Measurements from ENCODE around the gene NCKAP5. TPM values are rescaled to one million over a fixed set of nuclear protein-coding genes. Genes with fewer than 3 reads are reported as not detected.

The NCKAP5 gene
- total and polyA plus RNA-seq, 4 donors, result 0.57 to 2.8 (median 2.4) TPM

DNA sequence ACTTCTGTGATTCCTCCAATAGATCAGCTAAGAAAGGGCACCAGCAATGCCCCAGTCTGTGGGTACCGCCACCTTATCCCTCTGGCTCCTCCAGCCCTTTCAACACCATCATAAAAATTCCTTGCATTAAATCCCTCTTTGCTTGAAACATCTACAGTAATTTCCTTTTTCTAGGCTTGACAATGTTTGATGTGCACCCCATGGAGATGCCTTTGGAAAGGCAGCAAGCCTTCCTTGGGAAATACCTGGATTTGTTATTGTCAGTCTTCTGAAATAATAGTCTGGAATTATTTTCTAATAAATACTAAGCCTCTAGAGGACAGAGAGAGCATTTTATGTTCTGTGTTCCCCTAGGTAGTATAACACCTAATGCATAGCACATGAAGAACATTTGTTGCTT, 46.1 kb downstream of the NCKAP5 start:
- H3K36me3 ChIP-seq (ENCODE audit: control insufficient read depth in 4 of 4, insufficient read depth in 3 of 4, low read depth in 1 of 4, low read length in 3 of 4), result no peaks in the 10 kb centered on the region
- no peaks in the 10 kb centered on the region for H3K9me3 ChIP-seq (ENCODE audit: control insufficient read depth in 4 of 4, low read length in 3 of 4)
- no peak for TF ChIP-seq REST (IDR thresholded peaks at IDR 0.05)
- TF ChIP-seq FOXA2 (IDR thresholded peaks at IDR 0.05), result no peak
- TF ChIP-seq HNF4G (IDR thresholded peaks at IDR 0.05), result no peak
- TF ChIP-seq JUND (IDR thresholded peaks at IDR 0.05), result no peak
- TF ChIP-seq, protein P1, sequence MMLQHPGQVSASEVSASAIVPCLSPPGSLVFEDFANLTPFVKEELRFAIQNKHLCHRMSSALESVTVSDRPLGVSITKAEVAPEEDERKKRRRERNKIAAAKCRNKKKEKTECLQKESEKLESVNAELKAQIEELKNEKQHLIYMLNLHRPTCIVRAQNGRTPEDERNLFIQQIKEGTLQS (IDR thresholded peaks at IDR 0.05), result no peak
- TF ChIP-seq TAF1 (conservative IDR thresholded peaks at IDR 0.05), result no peak
- TF ChIP-seq, protein P2, sequence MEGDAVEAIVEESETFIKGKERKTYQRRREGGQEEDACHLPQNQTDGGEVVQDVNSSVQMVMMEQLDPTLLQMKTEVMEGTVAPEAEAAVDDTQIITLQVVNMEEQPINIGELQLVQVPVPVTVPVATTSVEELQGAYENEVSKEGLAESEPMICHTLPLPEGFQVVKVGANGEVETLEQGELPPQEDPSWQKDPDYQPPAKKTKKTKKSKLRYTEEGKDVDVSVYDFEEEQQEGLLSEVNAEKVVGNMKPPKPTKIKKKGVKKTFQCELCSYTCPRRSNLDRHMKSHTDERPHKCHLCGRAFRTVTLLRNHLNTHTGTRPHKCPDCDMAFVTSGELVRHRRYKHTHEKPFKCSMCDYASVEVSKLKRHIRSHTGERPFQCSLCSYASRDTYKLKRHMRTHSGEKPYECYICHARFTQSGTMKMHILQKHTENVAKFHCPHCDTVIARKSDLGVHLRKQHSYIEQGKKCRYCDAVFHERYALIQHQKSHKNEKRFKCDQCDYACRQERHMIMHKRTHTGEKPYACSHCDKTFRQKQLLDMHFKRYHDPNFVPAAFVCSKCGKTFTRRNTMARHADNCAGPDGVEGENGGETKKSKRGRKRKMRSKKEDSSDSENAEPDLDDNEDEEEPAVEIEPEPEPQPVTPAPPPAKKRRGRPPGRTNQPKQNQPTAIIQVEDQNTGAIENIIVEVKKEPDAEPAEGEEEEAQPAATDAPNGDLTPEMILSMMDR (IDR thresholded peaks at IDR 0.05; ENCODE audit: low read depth, low read length, missing input control), result no peak
- no peak for TF ChIP-seq RXRA (IDR thresholded peaks at IDR 0.05)
- no peak for TF ChIP-seq EGR1 (IDR thresholded peaks at IDR 0.05; ENCODE audit: low read depth in 2 of 2)
- no peak for TF ChIP-seq GABPA (IDR thresholded peaks at IDR 0.05 in 1 of 2, conservative IDR thresholded peaks at IDR 0.05 in 1 of 2)
- TF ChIP-seq, protein P3, sequence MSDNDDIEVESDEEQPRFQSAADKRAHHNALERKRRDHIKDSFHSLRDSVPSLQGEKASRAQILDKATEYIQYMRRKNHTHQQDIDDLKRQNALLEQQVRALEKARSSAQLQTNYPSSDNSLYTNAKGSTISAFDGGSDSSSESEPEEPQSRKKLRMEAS (IDR thresholded peaks at IDR 0.05), result no peak
- H3K4me3 ChIP-seq (ENCODE audit: low read depth in 1 of 3, low read length in 3 of 3), result no peak overlapping the region
- H3K27me3 ChIP-seq (ENCODE audit: control insufficient read depth in 4 of 4, insufficient read depth in 4 of 4, low read length in 3 of 4), result no peaks in the 10 kb centered on the region
- H3K27ac ChIP-seq (ENCODE audit: low read depth in 1 of 2, low read length in 2 of 2), result no peak overlapping the region
- H3K4me1 ChIP-seq (ENCODE audit: control insufficient read depth in 4 of 4, insufficient read depth in 4 of 4, low read length in 3 of 4), result no peaks in the 10 kb centered on the region
- no peak overlapping the region for H3K9ac ChIP-seq (ENCODE audit: low read depth in 1 of 2, low read length in 2 of 2)
- no peak for DNase-seq (ENCODE audit: low spot score)
- WGBS, result 94% methylated on average over 1 of the region's 1 CpG

DNA sequence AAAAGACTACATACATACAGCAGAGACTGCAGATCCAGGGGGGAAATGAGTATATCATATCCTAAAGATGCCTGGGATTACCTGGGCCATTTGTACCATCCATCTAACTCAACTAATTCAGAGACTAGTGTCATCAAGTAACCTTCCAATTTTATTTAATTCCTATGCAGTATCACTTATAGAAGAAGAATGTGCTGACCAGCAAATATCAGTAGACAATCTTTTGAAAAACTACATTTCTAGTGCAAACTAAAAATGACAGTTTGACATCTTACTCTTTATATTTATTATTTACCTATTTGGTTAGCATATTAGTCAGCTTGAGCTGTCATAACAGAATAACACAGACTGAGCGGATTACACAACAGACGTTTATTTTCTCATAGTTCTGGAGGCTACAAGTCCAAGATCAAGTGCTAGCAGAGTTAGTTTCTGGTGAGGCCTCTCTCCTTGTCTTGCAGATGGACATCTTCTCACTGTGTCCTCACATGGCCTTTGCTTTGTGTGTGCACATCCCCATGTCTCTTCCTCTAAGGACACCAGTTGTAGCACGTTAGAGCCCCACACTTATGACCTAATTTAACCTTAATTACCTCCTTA, 47.0 kb downstream of the NCKAP5 start:
- Histone ChIP-seq H3K27ac (ENCODE audit: low read depth in 1 of 2, low read length in 2 of 2) (no peak overlapping the region), H3K36me3 (ENCODE audit: control insufficient read depth in 4 of 4, insufficient read depth in 3 of 4, low read depth in 1 of 4, low read length in 3 of 4) (no peaks in the 10 kb centered on the region), H3K4me3 (ENCODE audit: low read depth in 1 of 3, low read length in 3 of 3) (no peak overlapping the region), H3K27me3 (ENCODE audit: control insufficient read depth in 4 of 4, insufficient read depth in 4 of 4, low read length in 3 of 4) (no peaks in the 10 kb centered on the region), H3K9me3 (ENCODE audit: control insufficient read depth in 4 of 4, low read length in 3 of 4) (no peaks in the 10 kb centered on the region), H3K9ac (ENCODE audit: low read depth in 1 of 2, low read length in 2 of 2) (no peak overlapping the region), H3K4me1 (ENCODE audit: control insufficient read depth in 4 of 4, insufficient read depth in 4 of 4, low read length in 3 of 4) (peaks cover 0 to 8% (median 2%) of the 10 kb centered on the region in 4 donors)
- no peak for TF ChIP-seq SP1 (IDR thresholded peaks at IDR 0.05)
- TF ChIP-seq FOXA2 (IDR thresholded peaks at IDR 0.05), result no peak
- TF ChIP-seq EGR1 (IDR thresholded peaks at IDR 0.05; ENCODE audit: low read depth in 2 of 2), result no peak
- TF ChIP-seq, protein P2 (IDR thresholded peaks at IDR 0.05; ENCODE audit: low read depth, low read length, missing input control), result no peak
- TF ChIP-seq GABPA (IDR thresholded peaks at IDR 0.05 in 1 of 2, conservative IDR thresholded peaks at IDR 0.05 in 1 of 2), result no peak
- TF ChIP-seq, protein P3 (IDR thresholded peaks at IDR 0.05), result no peak
- TF ChIP-seq, protein P1 (IDR thresholded peaks at IDR 0.05), result no peak
- TF ChIP-seq FOXA1 (IDR thresholded peaks at IDR 0.05), result no peak
- TF ChIP-seq RAD21 (IDR thresholded peaks at IDR 0.05), result no peak
- TF ChIP-seq HNF4G (IDR thresholded peaks at IDR 0.05), result no peak
- TF ChIP-seq TAF1 (conservative IDR thresholded peaks at IDR 0.05), result no peak
- TF ChIP-seq HNF4A (conservative IDR thresholded peaks at IDR 0.05), result no peak
- no peak for TF ChIP-seq JUND (IDR thresholded peaks at IDR 0.05)
- no peak for TF ChIP-seq RXRA (IDR thresholded peaks at IDR 0.05)
- TF ChIP-seq REST (IDR thresholded peaks at IDR 0.05), result no peak
- WGBS, result 80% methylated on average over 3 of the region's 3 CpGs
- DNase-seq (ENCODE audit: low spot score), result no peak
